ENCODE measurements around the gene ALDH4A1. TPM values are rescaled to one million over a fixed set of nuclear protein-coding genes. Genes with fewer than 3 reads are reported as not detected.

ALDH4A1 gene
- total RNA-seq, 2 donors from 2014 or later: 4.4 to 5.7 TPM

GRCh38 chr1:18890706-18891425 is 11.5 kb downstream of the ALDH4A1 start:
- H3K4me1 Mint-ChIP-seq (ENCODE audit: low read depth in 2 of 2): peaks cover 0 to 6% of the 10 kb centered on the region in 2 donors
- H3K9me3 Mint-ChIP-seq: no peaks in the 10 kb centered on the region
- ATAC-seq (no peak), DNase-seq (ENCODE audit: low spot score) (no peak)
- no peak overlapping the region for H3K27ac Mint-ChIP-seq
- H3K36me3 Mint-ChIP-seq: no peaks in the 10 kb centered on the region
- H3K4me3 Mint-ChIP-seq: no peak overlapping the region
- no peaks in the 10 kb centered on the region for H3K27me3 Mint-ChIP-seq

- no peak overlapping the region for H3K4me3 Mint-ChIP-seq
- no peak for ATAC-seq
- no peak for DNase-seq (ENCODE audit: low spot score)
- H3K27ac Mint-ChIP-seq: no peak overlapping the region
- no peaks in the 10 kb centered on the region for H3K4me1 Mint-ChIP-seq (ENCODE audit: low read depth in 2 of 2)
- no peaks in the 10 kb centered on the region for H3K27me3 Mint-ChIP-seq
- no peaks in the 10 kb centered on the region for H3K9me3 Mint-ChIP-seq
- no peaks in the 10 kb centered on the region for H3K36me3 Mint-ChIP-seq
Observed at GRCh38 chr1:18886003-18886335, 16.4 kb downstream of the ALDH4A1 start.

GRCh38 chr1:18885311-18886002 is 16.9 kb downstream of the ALDH4A1 start:
- Mint-ChIP-seq H3K9me3 (no peaks in the 10 kb centered on the region), H3K27me3 (no peaks in the 10 kb centered on the region), H3K36me3 (no peaks in the 10 kb centered on the region), H3K4me3 (no peak overlapping the region), H3K4me1 (ENCODE audit: low read depth in 2 of 2) (no peaks in the 10 kb centered on the region), H3K27ac (no peak overlapping the region)
- DNase-seq (ENCODE audit: low spot score) (no peak), ATAC-seq (no peak)

GRCh38 chr1:18884727-18885126 is 17.6 kb downstream of the ALDH4A1 start:
- H3K9me3 Mint-ChIP-seq: no peaks in the 10 kb centered on the region
- ATAC-seq: no peak
- H3K4me3 Mint-ChIP-seq: no peak overlapping the region
- peak overlapping the region in 1 of 2 donors; percentile 34 for H3K27ac Mint-ChIP-seq
- H3K4me1 Mint-ChIP-seq (ENCODE audit: low read depth in 2 of 2): no peaks in the 10 kb centered on the region
- no peaks in the 10 kb centered on the region for H3K27me3 Mint-ChIP-seq
- DNase-seq (ENCODE audit: low spot score): no peak
- no peaks in the 10 kb centered on the region for H3K36me3 Mint-ChIP-seq

GRCh38 chr1:18884419-18884717 is 18.0 kb downstream of the ALDH4A1 start:
- Mint-ChIP-seq H3K27ac (peak overlapping the region in 1 of 2 donors; percentile 34), H3K4me1 (ENCODE audit: low read depth in 2 of 2) (no peaks in the 10 kb centered on the region), H3K9me3 (no peaks in the 10 kb centered on the region), H3K36me3 (no peaks in the 10 kb centered on the region), H3K27me3 (no peaks in the 10 kb centered on the region), H3K4me3 (no peak overlapping the region)
- DNase-seq (ENCODE audit: low spot score) (no peak), ATAC-seq (no peak)

- Mint-ChIP-seq H3K4me3 (no peak overlapping the region), H3K9me3 (no peaks in the 10 kb centered on the region), H3K4me1 (ENCODE audit: low read depth in 2 of 2) (no peaks in the 10 kb centered on the region), H3K27me3 (no peaks in the 10 kb centered on the region), H3K36me3 (no peaks in the 10 kb centered on the region), H3K27ac (no peak overlapping the region)
- DNase-seq (ENCODE audit: low spot score) (no peak), ATAC-seq (peak; percentile 57 to 66)
Observed at GRCh38 chr1:18883636-18884418, 18.5 kb downstream of the ALDH4A1 start.

GRCh38 chr1:18883079-18883478 is 19.3 kb downstream of the ALDH4A1 start:
- H3K4me1 Mint-ChIP-seq (ENCODE audit: low read depth in 2 of 2): no peaks in the 10 kb centered on the region
- no peak overlapping the region for H3K27ac Mint-ChIP-seq
- no peaks in the 10 kb centered on the region for H3K27me3 Mint-ChIP-seq
- ATAC-seq (no peak), DNase-seq (ENCODE audit: low spot score) (no peak)
- no peaks in the 10 kb centered on the region for H3K36me3 Mint-ChIP-seq
- no peaks in the 10 kb centered on the region for H3K9me3 Mint-ChIP-seq
- H3K4me3 Mint-ChIP-seq: no peak overlapping the region

- no peaks in the 10 kb centered on the region for H3K36me3 Mint-ChIP-seq
- H3K27me3 Mint-ChIP-seq: no peaks in the 10 kb centered on the region
- H3K4me1 Mint-ChIP-seq (ENCODE audit: low read depth in 2 of 2): no peaks in the 10 kb centered on the region
- H3K4me3 Mint-ChIP-seq: no peak overlapping the region
- ATAC-seq (no peak), DNase-seq (ENCODE audit: low spot score) (no peak)
- H3K27ac Mint-ChIP-seq: no peak overlapping the region
- no peaks in the 10 kb centered on the region for H3K9me3 Mint-ChIP-seq
Observed at GRCh38 chr1:18882486-18882885, 19.9 kb downstream of the ALDH4A1 start.

- ATAC-seq: no peak
- H3K9me3 Mint-ChIP-seq: no peaks in the 10 kb centered on the region
- H3K4me3 Mint-ChIP-seq: no peak overlapping the region
- DNase-seq (ENCODE audit: low spot score): no peak
- no peak overlapping the region for H3K27ac Mint-ChIP-seq
- no peaks in the 10 kb centered on the region for H3K4me1 Mint-ChIP-seq (ENCODE audit: low read depth in 2 of 2)
- no peaks in the 10 kb centered on the region for H3K27me3 Mint-ChIP-seq
- H3K36me3 Mint-ChIP-seq: no peaks in the 10 kb centered on the region
Observed at GRCh38 chr1:18881642-18882431, 20.5 kb downstream of the ALDH4A1 start.

- DNase-seq (ENCODE audit: low spot score): no peak
- Mint-ChIP-seq H3K27me3 (no peaks in the 10 kb centered on the region), H3K4me1 (ENCODE audit: low read depth in 2 of 2) (no peaks in the 10 kb centered on the region), H3K27ac (no peak overlapping the region), H3K9me3 (no peaks in the 10 kb centered on the region), H3K4me3 (no peak overlapping the region), H3K36me3 (no peaks in the 10 kb centered on the region)
- ATAC-seq: no peak
Observed at GRCh38 chr1:18881164-18881563, 21.2 kb downstream of the ALDH4A1 start.

- ATAC-seq (no peak), DNase-seq (ENCODE audit: low spot score) (no peak)
- Mint-ChIP-seq H3K27ac (no peak overlapping the region), H3K27me3 (no peaks in the 10 kb centered on the region), H3K4me1 (ENCODE audit: low read depth in 2 of 2) (no peaks in the 10 kb centered on the region), H3K36me3 (no peaks in the 10 kb centered on the region), H3K9me3 (no peaks in the 10 kb centered on the region), H3K4me3 (no peak overlapping the region)
Observed at GRCh38 chr1:18880585-18880984, 21.8 kb downstream of the ALDH4A1 start.

GRCh38 chr1:18879791-18880309 is 22.5 kb downstream of the ALDH4A1 start:
- no peaks in the 10 kb centered on the region for H3K9me3 Mint-ChIP-seq
- no peak overlapping the region for H3K4me3 Mint-ChIP-seq

GRCh38 chr1:18879215-18879790 is 23.1 kb downstream of the ALDH4A1 start:
- no peaks in the 10 kb centered on the region for H3K36me3 Mint-ChIP-seq
- no peak for ATAC-seq
- H3K4me3 Mint-ChIP-seq: no peak overlapping the region
- no peaks in the 10 kb centered on the region for H3K4me1 Mint-ChIP-seq (ENCODE audit: low read depth in 2 of 2)
- DNase-seq (ENCODE audit: low spot score): no peak
- H3K9me3 Mint-ChIP-seq: no peaks in the 10 kb centered on the region
- no peaks in the 10 kb centered on the region for H3K27me3 Mint-ChIP-seq
- H3K27ac Mint-ChIP-seq: no peak overlapping the region

More at GRCh38 chr1:18879791-18880309, 22.5 kb downstream of the ALDH4A1 start:
- no peak overlapping the region for H3K27ac Mint-ChIP-seq
- H3K27me3 Mint-ChIP-seq: no peaks in the 10 kb centered on the region
- no peak for ATAC-seq
- no peak for DNase-seq (ENCODE audit: low spot score)
- H3K36me3 Mint-ChIP-seq: no peaks in the 10 kb centered on the region
- no peaks in the 10 kb centered on the region for H3K4me1 Mint-ChIP-seq (ENCODE audit: low read depth in 2 of 2)
